NCI-H748 (cell line): ENCODE data around the gene NUDT3.
A peak's percentile ranks its signal among the peaks of the same experiment; 100 is the strongest.
"Not testable (repeated sequence)": the region's sequence is repeated elsewhere in the genome, so short reads cannot be mapped to it uniquely, and the experiment has no call there.

ENCODE experiments used
- DNase-seq: peaks from one replicate; lab custom pipeline; 2025; ENCODE audit not compliant: unreplicated experiment; lab: John Stamatoyannopoulos, UW

NUDT3 gene

GRCh38 chr6:34346175-34347119, 46.0 kb downstream of the NUDT3 start:
- DNase-seq, result no peak

GRCh38 chr6:34343806-34344205, 48.7 kb downstream of the NUDT3 start:
- no peak for DNase-seq

GRCh38 chr6:34342247-34342646, 50.2 kb downstream of the NUDT3 start:
- DNase-seq, result no peak

- no peak for DNase-seq
Observed at GRCh38 chr6:34341481-34341971, 50.9 kb downstream of the NUDT3 start.

GRCh38 chr6:34340906-34341480, 51.5 kb downstream of the NUDT3 start:
- DNase-seq, result no peak

- no peak for DNase-seq
Observed at GRCh38 chr6:34340394-34340793, 52.1 kb downstream of the NUDT3 start.

- DNase-seq, result no peak
Observed at GRCh38 chr6:34339971-34340370, 52.5 kb downstream of the NUDT3 start.

GRCh38 chr6:34339432-34339831, 53.0 kb downstream of the NUDT3 start:
- no peak for DNase-seq

GRCh38 chr6:34338811-34339210, 53.7 kb downstream of the NUDT3 start:
- peak; percentile 19 for DNase-seq

- no peak for DNase-seq
Observed at GRCh38 chr6:34338377-34338776, 54.1 kb downstream of the NUDT3 start.

- no peak for DNase-seq
Observed at GRCh38 chr6:34334796-34335416, 57.6 kb downstream of the NUDT3 start.

- no peak for DNase-seq
Observed at GRCh38 chr6:34333858-34334257, 58.6 kb downstream of the NUDT3 start.

- DNase-seq, result no peak
Observed at GRCh38 chr6:34332251-34333198, 59.9 kb downstream of the NUDT3 start.

GRCh38 chr6:34331371-34332050, 61.0 kb downstream of the NUDT3 start:
- DNase-seq, result no peak

- DNase-seq, result not testable (repeated sequence)
Observed at GRCh38 chr6:34329814-34330213, 62.7 kb downstream of the NUDT3 start.

GRCh38 chr6:34328969-34329368, 63.5 kb downstream of the NUDT3 start:
- no peak for DNase-seq

GRCh38 chr6:34327313-34328205, 64.9 kb downstream of the NUDT3 start:
- DNase-seq, result not testable (repeated sequence)

GRCh38 chr6:34325633-34326032, 66.8 kb downstream of the NUDT3 start:
- DNase-seq, result no peak
